Glomerular visceral epithelial cell (primary cell): Measurements from ENCODE around the gene SVOP.

Experiments
- DNase-seq: peaks from one replicate; pipeline ENCODE4 v3.0.0-alpha.2; 2016; ENCODE audit errors: extremely low spot score

Gene SVOP

GRCh38 chr12:108935159-108935763, 85.6 kb downstream of the SVOP start:
- no peak for DNase-seq

DNA sequence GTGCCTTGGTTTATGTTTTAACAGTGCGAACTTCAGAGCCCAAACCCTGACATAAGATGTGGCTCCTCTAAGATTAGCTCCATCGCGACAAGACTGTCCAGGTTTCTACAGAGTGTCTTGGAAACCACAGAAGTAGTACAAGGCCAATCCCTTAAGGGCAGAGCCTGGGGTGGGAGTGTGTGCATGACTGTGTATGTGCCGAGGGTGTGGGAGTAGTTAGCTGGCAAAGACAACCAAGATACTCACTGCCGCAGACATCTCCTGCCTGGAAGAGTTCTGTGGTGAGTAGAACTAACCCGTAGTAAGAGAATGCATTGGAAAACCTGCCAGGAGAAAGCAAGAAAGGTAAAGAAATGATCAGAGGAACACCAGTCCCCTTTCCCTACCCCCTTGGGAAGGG, 86.9 kb downstream of the SVOP start:
- DNase-seq: no peak

GRCh38 chr12:108930756-108931155, 90.1 kb downstream of the SVOP start:
- no peak for DNase-seq

- no peak for DNase-seq
Measured at GRCh38 chr12:108930155-108930554, 90.7 kb downstream of the SVOP start.

DNA sequence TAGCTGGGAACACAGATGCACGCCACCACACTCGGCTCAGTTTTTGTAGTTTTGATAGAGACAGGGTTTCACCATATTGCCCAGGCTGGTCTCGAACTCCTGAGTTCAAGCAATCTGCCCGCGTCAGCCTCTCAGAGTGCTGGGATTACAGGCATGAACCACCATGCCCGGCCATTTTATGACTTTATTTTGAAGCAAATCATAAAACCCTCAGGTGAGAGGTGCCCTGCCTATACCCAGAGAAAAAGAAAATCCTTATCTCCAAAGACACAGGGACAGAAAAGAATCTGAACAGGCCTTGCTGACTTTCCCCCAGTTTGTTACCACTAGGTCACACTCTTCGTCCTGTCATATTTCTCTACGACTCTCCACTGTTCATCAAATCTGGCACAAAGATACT, 92.2 kb downstream of the SVOP start:
- no peak for DNase-seq

GRCh38 chr12:108922918-108923317, 98.0 kb downstream of the SVOP start:
- DNase-seq: no peak

- no peak for DNase-seq
Measured at GRCh38 chr12:108921946-108922345, 98.9 kb downstream of the SVOP start.

DNA sequence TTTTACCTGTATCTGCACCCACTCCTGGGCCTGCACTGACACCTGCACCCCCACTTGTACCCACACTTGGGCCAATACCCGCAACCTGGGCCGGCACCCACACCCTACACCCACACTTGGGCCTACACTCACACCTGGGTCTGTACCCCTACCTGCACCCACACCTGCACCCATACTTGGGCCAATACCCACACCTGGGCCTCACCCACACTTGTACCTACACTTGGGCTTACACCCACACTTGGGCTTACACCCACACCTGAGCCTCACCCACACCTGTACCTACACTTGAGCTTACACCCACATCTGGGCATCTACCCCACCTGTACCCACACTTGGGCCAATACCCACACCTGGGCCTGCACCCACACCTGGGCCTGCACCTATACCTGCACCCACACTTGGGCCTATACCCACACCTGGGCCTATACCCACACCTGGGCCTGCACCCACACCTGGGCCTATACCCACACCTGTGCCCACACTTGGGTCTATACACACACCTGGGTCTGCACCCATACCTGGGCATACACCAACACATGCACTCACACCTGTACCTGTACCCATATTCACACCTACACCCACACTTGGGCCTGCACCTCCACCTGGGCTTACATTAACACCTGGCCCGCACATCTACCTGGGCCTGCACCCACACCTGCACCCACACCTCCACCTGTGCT, 101.8 kb downstream of the SVOP start:
- DNase-seq: no peak

DNA sequence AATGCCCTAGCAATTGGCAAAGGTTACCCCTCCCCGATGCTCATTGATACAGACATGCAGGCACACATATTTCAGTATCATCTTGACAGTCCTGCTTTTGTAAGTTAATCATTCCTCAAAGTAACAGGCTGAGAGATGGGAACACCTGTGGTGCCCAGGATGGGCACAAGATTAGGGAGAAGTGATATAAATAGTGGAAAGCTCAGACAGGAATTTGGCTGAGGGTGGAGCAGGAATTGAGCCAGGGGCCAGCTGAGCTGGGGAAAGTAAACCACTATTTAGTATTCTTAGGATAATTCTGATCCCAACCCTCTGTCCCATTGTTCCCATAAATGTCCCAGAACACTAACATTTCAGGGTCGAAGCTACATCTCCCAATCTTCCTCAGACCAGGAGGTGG, 102.7 kb downstream of the SVOP start:
- no peak for DNase-seq

- DNase-seq: no peak
Measured at GRCh38 chr12:108916336-108916735, 104.5 kb downstream of the SVOP start.

- DNase-seq: no peak
Measured at GRCh38 chr12:108915632-108916133, 105.2 kb downstream of the SVOP start.

GRCh38 chr12:108914121-108914531, 106.7 kb downstream of the SVOP start:
- DNase-seq: no peak

GRCh38 chr12:108912361-108912760, 108.5 kb downstream of the SVOP start:
- DNase-seq: no peak

DNA sequence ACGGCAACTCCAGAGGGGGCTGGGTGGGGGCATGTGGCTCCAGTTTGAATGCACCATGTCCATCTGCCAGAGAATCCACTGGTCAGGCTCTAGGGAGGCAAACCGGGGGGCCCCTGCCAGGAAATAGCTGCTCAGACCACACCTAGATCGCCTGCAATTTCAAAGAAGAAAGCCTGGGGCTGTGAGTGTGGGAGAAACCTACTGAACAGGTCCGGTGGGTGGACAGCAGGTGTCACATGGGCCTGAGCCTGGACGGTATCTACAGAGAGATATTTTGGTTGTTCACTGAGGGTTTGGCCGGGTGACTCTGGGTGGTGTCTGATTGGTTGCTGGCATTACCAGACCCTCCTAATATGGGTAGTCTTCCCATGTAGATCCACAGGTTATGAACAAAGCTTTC, 109.0 kb downstream of the SVOP start:
- DNase-seq: no peak

GRCh38 chr12:108910336-108910735, 110.5 kb downstream of the SVOP start:
- no peak for DNase-seq

- peak; percentile 26 for DNase-seq
Measured at GRCh38 chr12:108907839-108908351, 113.0 kb downstream of the SVOP start.

DNA sequence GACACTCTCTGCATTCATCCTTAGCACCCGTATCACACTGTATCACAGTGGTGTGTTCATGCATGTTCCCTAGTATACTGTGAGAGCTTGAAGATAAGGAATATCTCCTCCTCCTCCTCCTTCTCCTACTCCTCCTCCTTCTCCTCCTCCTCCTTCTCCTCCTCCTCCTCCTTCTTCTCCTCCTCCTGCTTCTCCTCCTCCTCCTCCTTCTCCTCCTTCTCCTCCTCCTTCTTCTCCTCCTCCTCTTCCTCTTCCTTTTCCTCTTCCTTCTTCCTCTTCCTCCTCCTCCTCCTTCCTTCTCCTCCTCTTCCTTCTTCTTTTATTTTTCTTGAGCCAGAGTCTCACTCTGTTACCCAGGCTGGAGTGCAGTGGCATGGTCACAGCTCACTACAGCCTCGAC, 113.9 kb downstream of the SVOP start:
- DNase-seq: no peak

GRCh38 chr12:108905725-108906124, 115.1 kb downstream of the SVOP start:
- no peak for DNase-seq

DNA sequence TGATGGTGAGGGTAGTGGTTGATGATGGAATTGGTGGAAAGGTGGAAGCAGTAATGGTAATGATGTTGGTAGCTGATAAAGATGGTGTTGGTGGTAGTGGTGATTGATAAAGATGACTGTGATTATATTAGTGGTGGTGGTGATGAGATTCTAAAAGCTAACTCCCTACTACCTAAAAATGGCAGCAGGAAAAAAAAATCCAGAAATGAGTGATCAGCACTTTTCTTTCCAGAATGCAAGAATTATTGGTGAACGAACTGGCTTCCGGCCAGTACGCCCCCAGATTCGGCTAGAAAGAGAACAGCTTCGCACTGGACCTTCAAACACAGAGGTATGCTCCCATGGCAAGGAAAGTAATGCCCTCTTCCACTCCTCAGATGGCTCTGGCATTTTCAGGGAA, 121.7 kb downstream of the SVOP start:
- no peak for DNase-seq

DNA sequence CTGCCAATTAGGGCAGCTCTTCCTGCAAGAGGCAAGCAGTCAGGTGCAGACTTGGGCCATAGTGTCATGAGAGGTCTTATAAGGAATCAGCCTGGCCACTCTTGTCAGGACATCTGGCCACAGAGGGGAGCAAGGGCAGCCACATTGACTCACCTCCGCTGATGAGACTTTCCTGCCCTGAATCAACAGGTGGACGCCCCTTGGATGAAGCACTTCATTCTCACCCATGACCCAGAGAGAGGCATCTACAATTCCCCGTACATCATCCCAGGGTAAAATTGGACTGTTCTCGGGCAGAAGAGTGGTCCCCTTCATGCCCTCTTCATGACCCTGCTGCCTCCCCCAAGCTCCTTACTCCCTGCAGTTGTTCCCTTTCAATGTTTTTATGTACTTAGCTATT, 124.1 kb downstream of the SVOP start:
- no peak for DNase-seq

DNA sequence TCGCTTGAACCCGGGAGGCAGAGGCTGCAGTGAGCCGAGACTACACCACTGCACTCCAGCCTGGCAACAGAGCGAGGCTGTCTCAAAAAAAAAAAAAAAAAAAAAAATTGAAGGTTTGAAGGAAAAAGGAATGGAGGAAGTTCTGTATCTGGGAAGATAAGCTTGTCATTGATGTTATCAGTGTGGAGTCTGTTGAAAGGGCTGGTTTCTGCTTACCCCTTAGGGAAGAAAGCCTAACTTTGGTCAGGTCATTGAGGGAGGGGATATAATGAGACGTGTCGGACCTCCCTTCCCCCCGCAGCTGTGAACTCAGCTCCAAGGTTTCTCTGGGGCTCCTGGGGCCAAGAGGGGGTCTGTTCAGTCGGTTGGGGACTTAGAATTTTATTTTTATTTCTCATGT, 124.5 kb downstream of the SVOP start:
- DNase-seq: no peak

DNA sequence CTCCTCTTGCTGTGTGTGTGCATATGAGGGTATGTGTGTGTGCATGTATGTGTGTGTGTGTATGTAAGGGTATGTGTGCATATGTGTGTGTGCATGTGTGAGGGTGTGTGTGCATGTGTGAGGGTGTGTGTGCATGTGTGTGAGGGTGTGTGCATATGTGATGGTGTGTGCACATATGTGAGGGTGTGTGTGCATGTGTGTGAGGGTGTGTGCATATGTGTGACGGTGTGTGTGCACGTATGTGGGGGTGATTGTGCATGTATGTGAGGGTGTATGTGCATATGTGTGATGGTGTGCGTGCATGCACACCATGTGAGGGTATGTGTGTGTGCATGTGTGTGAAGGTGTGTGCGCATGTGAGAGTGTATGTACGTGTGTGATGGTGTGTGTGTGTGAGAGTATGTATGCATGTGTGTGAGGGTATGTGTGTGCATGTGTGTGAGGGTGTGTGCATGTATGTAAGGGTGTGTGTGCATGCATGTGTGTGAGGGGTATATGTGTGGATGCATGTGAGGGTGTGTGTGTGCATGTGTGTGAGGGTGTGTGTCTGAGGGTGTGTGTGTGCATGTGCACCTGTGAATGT, 125.6 kb downstream of the SVOP start:
- DNase-seq: no peak

DNA sequence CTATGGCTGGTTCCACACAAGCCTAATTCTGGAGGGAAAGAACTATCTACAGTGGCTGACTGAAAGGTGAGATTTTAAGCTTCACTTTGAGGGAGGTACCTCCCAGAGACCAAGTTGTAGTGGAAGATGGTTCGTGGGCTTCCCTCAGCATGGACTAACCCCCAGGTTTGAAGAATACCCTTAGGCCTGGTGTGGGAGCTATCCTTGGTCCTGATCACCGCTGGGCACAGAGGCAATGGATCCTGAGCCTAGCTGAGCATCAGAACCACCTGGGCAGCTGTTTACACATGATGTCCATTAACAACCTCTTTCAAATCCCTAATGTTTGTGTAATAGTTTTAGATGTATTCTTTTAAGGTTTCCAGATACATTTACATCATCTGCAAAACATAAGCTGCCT, 130.7 kb downstream of the SVOP start:
- DNase-seq: no peak
